GM12878 (cell line): ENCODE measurements around the gene HSCB. TPM values are rescaled to one million over a fixed set of nuclear protein-coding genes. Genes with fewer than 3 reads are reported as not detected.

ENCODE experiments used
- ATAC-seq: fragments of 200-7000 bp; cut with Tn5 transposase; 3 replicates; pipeline ENCODE4 v1.9.1; 2020; ENCODE audit warnings: mild to moderate bottlenecking, moderate library complexity
- BruUV-seq: library from RNA; stranded (reverse); fragments of 400-500 nt; replicated peaks from 2 replicates; lab custom pipeline; 2021; lab: Mats Ljungman, UMichigan
- CTCF ChIA-PET: fragments of 300-600 bp; sonication (Branson Sonifier 250); formaldehyde crosslinking; extraction: SDS; loops from one replicate; lab custom pipeline; 2021; ENCODE audit warnings: inconsistent platforms; lab: Yijun Ruan, JAX
- POLR2A ChIA-PET: fragments of 350-600 bp; formaldehyde crosslinking; extraction: SDS; loops from one replicate; lab custom pipeline; 2021; ENCODE audit warnings: inconsistent platforms; lab: Charles Lee
- RAD21 ChIA-PET: fragments of 300-600 bp; sonication (Branson Sonifier 250); formaldehyde crosslinking; loops from one replicate; lab custom pipeline; 2023; ENCODE audit warnings: antibody characterized with exemption; ENCODE audit not compliant: unreplicated experiment; lab: Charles Lee
- SMC1A ChIA-PET: fragments of 300-600 bp; sonication (Branson Sonifier 250); formaldehyde crosslinking; loops from one replicate; lab custom pipeline; 2023; ENCODE audit not compliant: unreplicated experiment, uncharacterized antibody; lab: Charles Lee
- DNase-seq: peaks from one replicate; pipeline ENCODE4 v3.0.0-alpha.2; 2011; ENCODE audit warnings: low read depth, low spot score
- FAIRE-seq: peaks from 3 replicates; lab custom pipeline; 2011; peaks lifted over from hg19 to GRCh38; lab: Jason Lieb, UNC
- H2AFZ ChIP-seq: 2 replicates; pipeline ENCODE4 v1.6.0; 2011; ENCODE audit warnings: low read depth, low read length, control low read depth; ENCODE audit not compliant: control insufficient read depth
- H3K27ac ChIP-seq: 2 replicates; pipeline ENCODE4 v1.5.1; 2011; ENCODE audit warnings: control low read depth; ENCODE audit not compliant: control insufficient read depth, insufficient read depth
- H3K27me3 ChIP-seq, 2 experiments: replicated peaks in 1 of 2; 2 replicates each; pipeline versions ENCODE4 v1.6.0 to v1.6.1; 2011; ENCODE audit warnings: low read length in 1 of 2; ENCODE audit not compliant: control insufficient read depth in 2 of 2, insufficient read depth in 2 of 2
- H3K36me3 ChIP-seq, 2 experiments: 2 replicates each; pipeline ENCODE4 v1.5.1; 2011; ENCODE audit warnings: low read length in 1 of 2; ENCODE audit not compliant: control insufficient read depth in 2 of 2, insufficient read depth in 2 of 2
- H3K4me1 ChIP-seq: 2 replicates; pipeline ENCODE4 v1.6.1; 2011; ENCODE audit warnings: mild to moderate bottlenecking, low read length, moderate library complexity, mixed read lengths; ENCODE audit not compliant: control insufficient read depth, insufficient read depth
- H3K4me2 ChIP-seq: 2 replicates; pipeline ENCODE4 v1.6.0; 2011; ENCODE audit warnings: control low read depth; ENCODE audit not compliant: control insufficient read depth, insufficient read depth
- H3K4me3 ChIP-seq: fragments of 200-600 bp; sonication (generic); 2 replicates; pipeline ENCODE4 v1.5.1; 2016
- H3K79me2 ChIP-seq: 2 replicates; pipeline ENCODE4 v1.6.0; 2011; ENCODE audit warnings: low read length; ENCODE audit not compliant: control insufficient read depth, insufficient read depth
- H3K9ac ChIP-seq: 2 replicates; pipeline ENCODE4 v1.8.0; 2011; ENCODE audit warnings: low read length, control low read depth, mixed read lengths; ENCODE audit not compliant: control insufficient read depth, insufficient read depth
- H3K9me3 ChIP-seq: replicated peaks from 3 replicates; pipeline ENCODE4 v1.5.1; 2011; ENCODE audit warnings: mild to moderate bottlenecking, low read length; ENCODE audit not compliant: control insufficient read depth, insufficient read depth
- H4K20me1 ChIP-seq: 2 replicates; pipeline ENCODE4 v1.6.0; 2011; ENCODE audit not compliant: control insufficient read depth, insufficient read depth
- CHD1 ChIP-seq: IDR thresholded peaks from 2 replicates; pipeline ENCODE4 v1.6.1; 2012; ENCODE audit warnings: low read depth, low read length, improper control_type of control experiment
- NR2F1 ChIP-seq: fragments of 450-650 bp; conservative IDR thresholded peaks from 2 replicates; pipeline ENCODE4 v1.6.1; 2017; ENCODE audit warnings: mild to moderate bottlenecking
- REST ChIP-seq: IDR thresholded peaks from 2 replicates; pipeline ENCODE4 v1.6.1; 2012; ENCODE audit warnings: mild to moderate bottlenecking, low read depth, low read length
- SP1 ChIP-seq: IDR thresholded peaks from one replicate; pipeline ENCODE4 v1.6.1; 2011; ENCODE audit warnings: low read depth, low read length
- SREBF2 ChIP-seq: IDR thresholded peaks from 2 replicates; pipeline ENCODE4 v1.6.1; 2012; ENCODE audit warnings: mild to moderate bottlenecking, low read length
- YBX1 ChIP-seq: fragments of 450-650 bp; IDR thresholded peaks from 2 replicates; pipeline ENCODE4 v1.6.1; 2016; ENCODE audit warnings: antibody characterized with exemption
- ZNF24 ChIP-seq: fragments of 450-650 bp; IDR thresholded peaks from 2 replicates; pipeline ENCODE4 v1.6.1; 2017; ENCODE audit warnings: antibody characterized with exemption, mild to moderate bottlenecking
- ZNF384 ChIP-seq: IDR thresholded peaks from 2 replicates; pipeline ENCODE4 v1.6.1; 2012; ENCODE audit warnings: low read depth, mild to moderate bottlenecking, low read length, improper control_type of control experiment, borderline replicate concordance
- ZNF622 ChIP-seq: fragments of 450-650 bp; IDR thresholded peaks from 2 replicates; pipeline ENCODE4 v1.6.1; 2017; ENCODE audit warnings: mild to moderate bottlenecking, inconsistent platforms
- WGBS: methylation state at CpG from one replicate; pipeline ENCODE4 v1.1.6; 2016; ENCODE audit warnings: low lambda C conversion rate; ENCODE audit not compliant: insufficient replicate concordance, insufficient coverage; ENCODE audit errors: missing lambda C conversion rate; 5-methylcytosine and 5-hydroxymethylcytosine counted together
- in situ Hi-C: fragments of 300-500 bp; cut with MboI; formaldehyde crosslinking; loops from 9 replicates; pipeline ENCODE4 v1.14.3; 2018; ENCODE audit warnings: mixed read lengths
- intact Hi-C: fragments of 100-400 bp; cut with micrococcal nuclease; formaldehyde crosslinking; loops from one replicate; pipeline ENCODE4 v1.14.2; 2022; ENCODE audit not compliant: unreplicated experiment
- polyA plus RNA-seq, 11 experiments: library from polyadenylated mRNA; depleted of rRNA in 4 of 11; unstranded in 6 of 11; stranded (reverse) in 5 of 11; fragments of >200 nt; fragmentation: Nextera tagmentation in 4 of 11; fragmentation: Illumina TruSeq in 1 of 11; extraction: Ambion mirVana in 4 of 11; extraction: Trizol in 1 of 11; gene quantifications; 1 replicate in 1 of 11; 2 replicates in 10 of 11; pipeline versions ENCODE4 v1.2.1 to v1.2.3, GENCODE V29; 2011 to 2016; ENCODE audit warnings: inconsistent platforms in 2 of 11, missing spikeins in 2 of 11, low read depth in 1 of 11
- total RNA-seq, 4 experiments: library from RNA; depleted of rRNA in 3 of 4; stranded (reverse); fragments of >200 nt in 3 of 4; fragmentation: Illumina TruSeq in 1 of 4; extraction: Trizol in 1 of 4; gene quantifications; 2 replicates each; pipeline versions ENCODE4 v1.2.1 to v1.2.3, GENCODE V29; 2013 to 2021
- TF ChIP-seq, protein P1 (sequence below), 3 experiments: IDR thresholded peaks in 2 of 3; conservative IDR thresholded peaks in 1 of 3; 2 replicates each; pipeline ENCODE4 v1.5.1; 2011; ENCODE audit warnings: low read depth in 3 of 3, low read length in 3 of 3, mild to moderate bottlenecking in 3 of 3, control low read depth in 2 of 3, moderate library complexity in 2 of 3, inconsistent platforms in 1 of 3, mixed read lengths in 1 of 3; ENCODE audit not compliant: control insufficient read depth in 2 of 3, insufficient read depth in 1 of 3; ENCODE audit errors: extremely low read depth in 1 of 3
- TF ChIP-seq, protein P2 (sequence below): fragments of 450-650 bp; formaldehyde crosslinking; IDR thresholded peaks from 2 replicates; pipeline ENCODE4 v1.4.0; 2020; ENCODE audit warnings: mild to moderate bottlenecking, moderate library complexity

Gene HSCB
- total and polyA plus RNA-seq, 10 of the 15 experiments (the other 5 are each of a cell fraction or from before 2014, with no cell fraction given) = 10.6 to 28.4 (median 20.8) TPM

DNA sequence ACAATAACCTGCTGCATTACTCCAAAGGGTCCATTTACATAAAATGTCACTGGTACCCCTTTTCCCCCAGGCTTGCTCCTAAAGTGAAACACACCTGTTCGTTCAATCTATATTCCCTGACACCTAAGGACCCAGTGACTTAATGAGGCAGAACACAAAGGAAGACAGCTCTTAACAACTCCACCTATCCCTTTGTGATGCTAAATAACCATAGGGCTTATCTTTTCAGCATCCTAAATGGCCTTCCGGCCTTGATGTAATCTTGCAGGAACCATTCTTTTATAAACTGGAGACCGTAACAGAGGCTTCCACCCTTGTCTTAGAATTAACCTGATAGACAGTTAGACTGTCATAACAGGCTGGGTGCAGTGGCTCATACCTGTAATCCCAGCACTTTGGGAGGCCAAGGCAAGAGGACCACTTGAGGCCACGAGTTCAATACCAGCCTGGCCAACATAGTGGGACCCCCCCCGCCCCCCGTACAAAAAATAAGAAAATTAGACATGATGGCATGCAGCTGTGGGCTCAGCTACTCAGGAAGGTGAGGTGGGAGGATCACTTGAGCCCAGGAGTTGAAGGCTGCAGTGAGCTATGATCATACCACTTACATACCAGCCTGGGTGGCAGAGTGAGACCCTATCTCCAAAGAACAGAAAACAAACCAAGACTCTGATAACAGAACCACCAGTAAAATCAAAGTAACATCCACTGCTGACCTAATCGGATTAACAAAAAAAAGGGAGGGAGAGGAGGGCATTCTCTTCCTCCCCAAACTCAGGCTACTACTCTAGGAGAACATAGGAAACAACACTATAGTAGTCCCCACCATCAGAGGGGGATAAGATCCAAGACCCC, 5.3 kb upstream of the HSCB start:
- Histone ChIP-seq H4K20me1 (no peaks in the 10 kb centered on the region), H3K36me3 (peaks cover 0 to 3% of the 10 kb centered on the region in 2 experiments; a peak in 1 of 4 replicates), H2AFZ (no peak overlapping the region), H3K9ac (no peak overlapping the region), H3K9me3 (no peaks in the 10 kb centered on the region), H3K4me1 (no peaks in the 10 kb centered on the region; the same call in 1 of the 2 replicates), H3K79me2 (peaks cover 9% of the 10 kb centered on the region), H3K4me2 (no peak overlapping the region), H3K27ac (no peak overlapping the region), H3K27me3 (no peaks in the 10 kb centered on the region), H3K4me3 (no peak overlapping the region)
- no peak for FAIRE-seq
- RAD21 ChIA-PET = no interaction called here
- no TSS peak for BruUV-seq
- POLR2A ChIA-PET = interaction anchor here (0.6 kb wide), 1 partner anchor 364 kb away, joined by 3 read pairs; no protein-coding TSS in a partner anchor
- in situ Hi-C loops = no loop called here
- ATAC-seq = no peak
- WGBS = 83% methylated on average over 7 of the region's 7 CpGs
- no peak for DNase-seq
- CTCF ChIA-PET = interaction anchor here (0.6 kb wide), 1 partner anchor 121 kb away, joined by 3 read pairs; no protein-coding TSS in a partner anchor
- SMC1A ChIA-PET = interaction anchor here (0.6 kb wide), 2 partner anchors 50 to 385 kb away, joined by 3 to 4 read pairs; no protein-coding TSS in a partner anchor
- intact Hi-C loops = no loop called here
- TF ChIP-seq SREBF2 = no peak
- TF ChIP-seq ZNF384 = no peak
- TF ChIP-seq ZNF24 = no peak
- TF ChIP-seq, protein P1, sequence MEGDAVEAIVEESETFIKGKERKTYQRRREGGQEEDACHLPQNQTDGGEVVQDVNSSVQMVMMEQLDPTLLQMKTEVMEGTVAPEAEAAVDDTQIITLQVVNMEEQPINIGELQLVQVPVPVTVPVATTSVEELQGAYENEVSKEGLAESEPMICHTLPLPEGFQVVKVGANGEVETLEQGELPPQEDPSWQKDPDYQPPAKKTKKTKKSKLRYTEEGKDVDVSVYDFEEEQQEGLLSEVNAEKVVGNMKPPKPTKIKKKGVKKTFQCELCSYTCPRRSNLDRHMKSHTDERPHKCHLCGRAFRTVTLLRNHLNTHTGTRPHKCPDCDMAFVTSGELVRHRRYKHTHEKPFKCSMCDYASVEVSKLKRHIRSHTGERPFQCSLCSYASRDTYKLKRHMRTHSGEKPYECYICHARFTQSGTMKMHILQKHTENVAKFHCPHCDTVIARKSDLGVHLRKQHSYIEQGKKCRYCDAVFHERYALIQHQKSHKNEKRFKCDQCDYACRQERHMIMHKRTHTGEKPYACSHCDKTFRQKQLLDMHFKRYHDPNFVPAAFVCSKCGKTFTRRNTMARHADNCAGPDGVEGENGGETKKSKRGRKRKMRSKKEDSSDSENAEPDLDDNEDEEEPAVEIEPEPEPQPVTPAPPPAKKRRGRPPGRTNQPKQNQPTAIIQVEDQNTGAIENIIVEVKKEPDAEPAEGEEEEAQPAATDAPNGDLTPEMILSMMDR (IDR thresholded peaks at IDR 0.05 in 2 of 3, conservative IDR thresholded peaks at IDR 0.05 in 1 of 3; ENCODE audit: control insufficient read depth in 2 of 3, extremely low read depth in 1 of 3, insufficient read depth in 1 of 3, low read depth in 3 of 3, low read length in 3 of 3) = no peak
- no peak for TF ChIP-seq YBX1
- TF ChIP-seq REST = no peak
- TF ChIP-seq, protein P2, sequence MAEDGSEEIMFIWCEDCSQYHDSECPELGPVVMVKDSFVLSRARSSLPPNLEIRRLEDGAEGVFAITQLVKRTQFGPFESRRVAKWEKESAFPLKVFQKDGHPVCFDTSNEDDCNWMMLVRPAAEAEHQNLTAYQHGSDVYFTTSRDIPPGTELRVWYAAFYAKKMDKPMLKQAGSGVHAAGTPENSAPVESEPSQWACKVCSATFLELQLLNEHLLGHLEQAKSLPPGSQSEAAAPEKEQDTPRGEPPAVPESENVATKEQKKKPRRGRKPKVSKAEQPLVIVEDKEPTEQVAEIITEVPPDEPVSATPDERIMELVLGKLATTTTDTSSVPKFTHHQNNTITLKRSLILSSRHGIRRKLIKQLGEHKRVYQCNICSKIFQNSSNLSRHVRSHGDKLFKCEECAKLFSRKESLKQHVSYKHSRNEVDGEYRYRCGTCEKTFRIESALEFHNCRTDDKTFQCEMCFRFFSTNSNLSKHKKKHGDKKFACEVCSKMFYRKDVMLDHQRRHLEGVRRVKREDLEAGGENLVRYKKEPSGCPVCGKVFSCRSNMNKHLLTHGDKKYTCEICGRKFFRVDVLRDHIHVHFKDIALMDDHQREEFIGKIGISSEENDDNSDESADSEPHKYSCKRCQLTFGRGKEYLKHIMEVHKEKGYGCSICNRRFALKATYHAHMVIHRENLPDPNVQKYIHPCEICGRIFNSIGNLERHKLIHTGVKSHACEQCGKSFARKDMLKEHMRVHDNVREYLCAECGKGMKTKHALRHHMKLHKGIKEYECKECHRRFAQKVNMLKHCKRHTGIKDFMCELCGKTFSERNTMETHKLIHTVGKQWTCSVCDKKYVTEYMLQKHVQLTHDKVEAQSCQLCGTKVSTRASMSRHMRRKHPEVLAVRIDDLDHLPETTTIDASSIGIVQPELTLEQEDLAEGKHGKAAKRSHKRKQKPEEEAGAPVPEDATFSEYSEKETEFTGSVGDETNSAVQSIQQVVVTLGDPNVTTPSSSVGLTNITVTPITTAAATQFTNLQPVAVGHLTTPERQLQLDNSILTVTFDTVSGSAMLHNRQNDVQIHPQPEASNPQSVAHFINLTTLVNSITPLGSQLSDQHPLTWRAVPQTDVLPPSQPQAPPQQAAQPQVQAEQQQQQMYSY (CRISPR knock-in tag) = no peak
- TF ChIP-seq SP1 = no peak
- TF ChIP-seq NR2F1 = no peak
- TF ChIP-seq CHD1 = no peak
- TF ChIP-seq ZNF622 = no peak
